Astrocyte (in vitro differentiated cells and primary cell): Measurements from ENCODE around the gene ACMSD. TPM values are rescaled to one million over a fixed set of nuclear protein-coding genes. Genes with fewer than 3 reads are reported as not detected.
A peak's percentile ranks its signal among the peaks of the same experiment; 100 is the strongest.

ENCODE experiments used
- DNase-seq: peaks from one replicate; pipeline ENCODE4 v3.0.0-alpha.2; 2010; ENCODE audit warnings: low read depth
- FAIRE-seq: peaks from 2 replicates; lab custom pipeline; 2011; peaks lifted over from hg19 to GRCh38; lab: Jason Lieb, UNC
- H2AFZ ChIP-seq: 2 replicates; pipeline ENCODE4 v1.6.0; 2012; ENCODE audit warnings: low read depth, low read length, inconsistent platforms
- H3K27ac ChIP-seq: 2 replicates; pipeline ENCODE4 v1.5.1; 2011; ENCODE audit warnings: low read depth, low read length, inconsistent platforms
- H3K27me3 ChIP-seq: 2 replicates; pipeline ENCODE4 v1.6.0; 2011; ENCODE audit warnings: low read length, inconsistent platforms; ENCODE audit not compliant: insufficient read depth
- H3K36me3 ChIP-seq: 2 replicates; pipeline ENCODE4 v1.5.1; 2011; ENCODE audit warnings: low read length, inconsistent platforms; ENCODE audit not compliant: insufficient read depth
- H3K4me1 ChIP-seq: 2 replicates; pipeline ENCODE4 v1.5.1; 2011; ENCODE audit warnings: low read length, inconsistent platforms; ENCODE audit not compliant: insufficient read depth
- H3K4me2 ChIP-seq: 2 replicates; pipeline ENCODE4 v1.6.0; 2012; ENCODE audit warnings: low read length, inconsistent platforms
- H3K4me3 ChIP-seq: 2 replicates; pipeline ENCODE4 v1.5.1; 2011; ENCODE audit warnings: low read depth, mild to moderate bottlenecking, low read length, inconsistent platforms; ENCODE audit not compliant: insufficient read depth
- H3K79me2 ChIP-seq: 2 replicates; pipeline ENCODE4 v1.6.0; 2012; ENCODE audit warnings: mild to moderate bottlenecking, low read length, inconsistent platforms; ENCODE audit not compliant: insufficient read depth
- H3K9ac ChIP-seq: 2 replicates; pipeline ENCODE4 v1.6.0; 2012; ENCODE audit warnings: mild to moderate bottlenecking, low read length, inconsistent platforms
- H3K9me3 ChIP-seq: 2 replicates; pipeline ENCODE4 v1.5.1; 2012; ENCODE audit warnings: low read depth, mild to moderate bottlenecking, low read length, inconsistent platforms; ENCODE audit not compliant: insufficient read depth
- H4K20me1 ChIP-seq: 2 replicates; pipeline ENCODE4 v1.6.0; 2012; ENCODE audit warnings: low read length, inconsistent platforms; ENCODE audit not compliant: insufficient read depth
- H3K27ac Mint-ChIP-seq: one replicate; pipeline ENCODE4 v1.8.0; 2021; ENCODE audit warnings: mild to moderate bottlenecking, mixed read lengths; ENCODE audit not compliant: unreplicated experiment
- H3K27me3 Mint-ChIP-seq: one replicate; pipeline ENCODE4 v1.8.0; 2021; ENCODE audit warnings: low read depth, mixed read lengths; ENCODE audit not compliant: unreplicated experiment
- H3K36me3 Mint-ChIP-seq: one replicate; pipeline ENCODE4 v1.8.0; 2021; ENCODE audit warnings: low read depth, mixed read lengths; ENCODE audit not compliant: unreplicated experiment
- H3K4me1 Mint-ChIP-seq: one replicate; pipeline ENCODE4 v1.8.0; 2021; ENCODE audit warnings: low read depth, mixed read lengths; ENCODE audit not compliant: unreplicated experiment
- H3K4me3 Mint-ChIP-seq: one replicate; pipeline ENCODE4 v1.8.0; 2021; ENCODE audit warnings: mild to moderate bottlenecking, moderate library complexity, mixed read lengths; ENCODE audit not compliant: unreplicated experiment
- H3K9me3 Mint-ChIP-seq: one replicate; pipeline ENCODE4 v1.8.0; 2021; ENCODE audit warnings: mild to moderate bottlenecking, mixed read lengths; ENCODE audit not compliant: unreplicated experiment
- EZH2 ChIP-seq: IDR thresholded peaks from 2 replicates; pipeline ENCODE4 v1.6.1; 2012; ENCODE audit warnings: mild to moderate bottlenecking, low read length, inconsistent platforms; ENCODE audit not compliant: insufficient read depth
- total RNA-seq: library from RNA; stranded (reverse); gene quantifications from 2 replicates; pipeline ENCODE4 v1.2.1, GENCODE V29; 2021
- TF ChIP-seq, protein P1 (sequence below): IDR thresholded peaks from 2 replicates; pipeline ENCODE4 v1.5.1; 2011; ENCODE audit warnings: low read depth, mild to moderate bottlenecking, inconsistent platforms, low read length, moderate library complexity; ENCODE audit not compliant: insufficient read depth

Gene ACMSD
- total RNA-seq, 1 donor from 2014 or later: not detected

- Histone ChIP-seq H3K4me1 (peaks cover 9% of the 10 kb centered on the region), H2AFZ (no peak overlapping the region), H3K27me3 (no peaks in the 10 kb centered on the region), H3K4me2 (no peak overlapping the region), H3K4me3 (no peak overlapping the region), H3K9me3 (no peaks in the 10 kb centered on the region), H3K36me3 (no peaks in the 10 kb centered on the region), H4K20me1 (no peaks in the 10 kb centered on the region), H3K79me2 (no peaks in the 10 kb centered on the region), H3K9ac (no peak overlapping the region), H3K27ac (no peak overlapping the region)
- H3K4me1 Mint-ChIP-seq: peaks cover 10% of the 10 kb centered on the region
- no peak overlapping the region for H3K27ac Mint-ChIP-seq
- no peaks in the 10 kb centered on the region for H3K36me3 Mint-ChIP-seq
- H3K27me3 Mint-ChIP-seq: peaks cover 8% of the 10 kb centered on the region
- FAIRE-seq (no peak), DNase-seq (no peak)
- no peak for TF ChIP-seq EZH2
- TF ChIP-seq, protein P1, sequence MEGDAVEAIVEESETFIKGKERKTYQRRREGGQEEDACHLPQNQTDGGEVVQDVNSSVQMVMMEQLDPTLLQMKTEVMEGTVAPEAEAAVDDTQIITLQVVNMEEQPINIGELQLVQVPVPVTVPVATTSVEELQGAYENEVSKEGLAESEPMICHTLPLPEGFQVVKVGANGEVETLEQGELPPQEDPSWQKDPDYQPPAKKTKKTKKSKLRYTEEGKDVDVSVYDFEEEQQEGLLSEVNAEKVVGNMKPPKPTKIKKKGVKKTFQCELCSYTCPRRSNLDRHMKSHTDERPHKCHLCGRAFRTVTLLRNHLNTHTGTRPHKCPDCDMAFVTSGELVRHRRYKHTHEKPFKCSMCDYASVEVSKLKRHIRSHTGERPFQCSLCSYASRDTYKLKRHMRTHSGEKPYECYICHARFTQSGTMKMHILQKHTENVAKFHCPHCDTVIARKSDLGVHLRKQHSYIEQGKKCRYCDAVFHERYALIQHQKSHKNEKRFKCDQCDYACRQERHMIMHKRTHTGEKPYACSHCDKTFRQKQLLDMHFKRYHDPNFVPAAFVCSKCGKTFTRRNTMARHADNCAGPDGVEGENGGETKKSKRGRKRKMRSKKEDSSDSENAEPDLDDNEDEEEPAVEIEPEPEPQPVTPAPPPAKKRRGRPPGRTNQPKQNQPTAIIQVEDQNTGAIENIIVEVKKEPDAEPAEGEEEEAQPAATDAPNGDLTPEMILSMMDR: no peak
- no peak overlapping the region for H3K4me3 Mint-ChIP-seq
- no peaks in the 10 kb centered on the region for H3K9me3 Mint-ChIP-seq
Measured at GRCh38 chr2:134842930-134843490, 4.6 kb downstream of the ACMSD start.

DNA sequence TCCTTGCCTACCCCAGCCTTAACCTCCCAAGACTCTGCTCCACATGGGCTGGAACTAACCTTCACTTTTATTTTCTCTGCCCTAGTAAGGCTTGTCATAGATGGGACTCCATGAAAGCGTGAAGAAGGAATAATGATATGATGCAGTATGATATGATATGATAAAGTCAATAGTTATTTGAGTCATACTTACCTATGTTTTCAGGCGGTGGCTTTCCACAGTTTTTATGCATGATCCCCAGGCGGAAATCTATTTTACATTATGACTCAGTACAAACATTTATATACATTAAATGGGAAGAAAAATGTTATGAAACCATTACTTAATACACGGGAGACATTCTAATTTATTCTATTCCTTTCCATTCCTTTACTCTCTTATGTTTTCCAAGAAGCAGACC, 5.6 kb downstream of the ACMSD start:
- FAIRE-seq: no peak
- no peak for TF ChIP-seq EZH2
- TF ChIP-seq, protein P1: no peak

DNA sequence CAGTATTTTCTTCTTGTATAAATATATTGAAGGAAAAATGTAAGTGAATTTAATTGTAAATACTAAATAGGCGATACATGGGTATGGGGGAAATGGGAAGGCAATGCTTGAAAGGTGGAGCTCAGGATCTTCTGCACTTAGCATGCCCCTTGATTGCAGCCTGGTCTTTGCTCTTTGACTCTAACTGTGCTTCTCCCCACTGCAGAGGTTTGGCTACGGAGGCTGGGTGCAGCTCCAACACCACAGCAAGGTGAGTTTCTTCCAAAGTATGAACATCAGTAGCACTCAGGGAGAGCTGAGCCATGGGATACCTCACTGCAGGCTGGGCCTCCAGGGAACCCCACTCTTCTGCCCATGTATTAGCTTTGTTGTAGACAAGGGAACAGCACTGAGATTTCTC, 6.6 kb downstream of the ACMSD start:
- Mint-ChIP-seq H3K9me3 (no peaks in the 10 kb centered on the region), H3K27me3 (peaks cover 8% of the 10 kb centered on the region), H3K36me3 (peaks cover 2% of the 10 kb centered on the region), H3K4me3 (no peak overlapping the region), H3K27ac (no peak overlapping the region), H3K4me1 (peaks cover 10% of the 10 kb centered on the region)
- no peak overlapping the region for H3K4me2 ChIP-seq
- H3K9me3 ChIP-seq: no peaks in the 10 kb centered on the region
- H3K36me3 ChIP-seq: no peaks in the 10 kb centered on the region
- no peaks in the 10 kb centered on the region for H3K27me3 ChIP-seq
- FAIRE-seq (no peak), DNase-seq (no peak)
- H4K20me1 ChIP-seq: no peaks in the 10 kb centered on the region
- H3K9ac ChIP-seq: no peak overlapping the region
- no peak overlapping the region for H2AFZ ChIP-seq
- no peaks in the 10 kb centered on the region for H3K79me2 ChIP-seq
- H3K4me1 ChIP-seq: peaks cover 9% of the 10 kb centered on the region
- no peak for TF ChIP-seq EZH2
- TF ChIP-seq, protein P1: no peak
- no peak overlapping the region for H3K27ac ChIP-seq
- H3K4me3 ChIP-seq: no peak overlapping the region

More for the DNA sequence above, 5.6 kb downstream of the ACMSD start:
- no peak overlapping the region for H2AFZ ChIP-seq
- peaks cover 9% of the 10 kb centered on the region for H3K4me1 ChIP-seq
- Mint-ChIP-seq H3K27ac (peak overlapping the region; percentile 17), H3K27me3 (peaks cover 8% of the 10 kb centered on the region), H3K4me1 (peaks cover 10% of the 10 kb centered on the region), H3K4me3 (no peak overlapping the region), H3K9me3 (no peaks in the 10 kb centered on the region), H3K36me3 (peaks cover 2% of the 10 kb centered on the region)
- H4K20me1 ChIP-seq: no peaks in the 10 kb centered on the region
- H3K27me3 ChIP-seq: no peaks in the 10 kb centered on the region
- H3K9ac ChIP-seq: no peak overlapping the region
- no peak for DNase-seq
- H3K36me3 ChIP-seq: no peaks in the 10 kb centered on the region
- H3K4me3 ChIP-seq: no peak overlapping the region
- no peaks in the 10 kb centered on the region for H3K9me3 ChIP-seq
- H3K4me2 ChIP-seq: no peak overlapping the region
- H3K79me2 ChIP-seq: no peaks in the 10 kb centered on the region
- H3K27ac ChIP-seq: no peak overlapping the region
